Gastroesophageal sphincter (tissue), 4 donors: Measurements from ENCODE around the gene RETNLB. TPM values are rescaled to one million over a fixed set of nuclear protein-coding genes. Genes with fewer than 3 reads are reported as not detected.

Experiments used
- ATAC-seq: fragments of 150-250 bp; one replicate; pipeline ENCODE4 v1.9.1; 2016; ENCODE audit warnings: mild to moderate bottlenecking, moderate library complexity
- H3K27ac ChIP-seq, 4 donors: fragments of 200-600 bp; sonication (generic) in 3 of 4; 1 replicate in 3 of 4; 2 replicates in 1 of 4; pipeline ENCODE4 v1.5.1; 2016 to 2019
- H3K27me3 ChIP-seq: fragments of 200-600 bp; sonication (generic); one replicate; pipeline ENCODE4 v1.5.1; 2019
- H3K36me3 ChIP-seq, 2 donors: fragments of 200-600 bp; sonication (generic); one replicate each; pipeline ENCODE4 v1.5.1; 2019; ENCODE audit warnings: control low read depth in 1 of 2
- H3K4me1 ChIP-seq, 3 donors: fragments of 200-600 bp; sonication (generic); 1 replicate in 2 of 3; 2 replicates in 1 of 3; pipeline ENCODE4 v1.5.1; 2016 to 2019; ENCODE audit warnings: control low read depth in 2 of 3
- H3K4me3 ChIP-seq, 2 donors: fragments of 200-600 bp; sonication (generic); one replicate each; pipeline ENCODE4 v1.5.1; 2019; ENCODE audit warnings: mild to moderate bottlenecking in 1 of 2, moderate library complexity in 1 of 2
- H3K9me3 ChIP-seq, 3 donors: fragments of 200-600 bp; sonication (generic); one replicate each; pipeline ENCODE4 v1.5.1; 2017 to 2019; ENCODE audit warnings: control low read depth in 2 of 3
- CTCF ChIP-seq, 4 experiments: fragments of 200-600 bp in 2 of 4; fragments of 450-650 bp in 2 of 4; sonication (generic) in 1 of 4; IDR thresholded peaks; one replicate each; pipeline ENCODE4 v1.5.1; 2017 to 2019; ENCODE audit warnings: antibody characterized with exemption in 4 of 4, mild to moderate bottlenecking in 2 of 4, moderate library complexity in 2 of 4
- EP300 ChIP-seq: sonication (generic); formaldehyde crosslinking; IDR thresholded peaks from one replicate; pipeline ENCODE4 v1.6.1; 2017; ENCODE audit warnings: antibody characterized with exemption, mild to moderate bottlenecking
- POLR2A ChIP-seq, 2 donors: fragments of 450-650 bp; IDR thresholded peaks; one replicate each; pipeline ENCODE4 v1.6.1; 2017; ENCODE audit warnings: antibody characterized with exemption in 2 of 2, mild to moderate bottlenecking in 2 of 2, moderate library complexity in 1 of 2
- POLR2AphosphoS5 ChIP-seq: sonication (generic); formaldehyde crosslinking; IDR thresholded peaks from one replicate; pipeline ENCODE4 v1.6.1; 2017; ENCODE audit warnings: antibody characterized with exemption
- WGBS, 2 donors: methylation state at CpG; one replicate each; pipeline ENCODE4 v1.1.5; 2018; ENCODE audit warnings: low coverage in 1 of 2; 5-methylcytosine and 5-hydroxymethylcytosine counted together
- total RNA-seq, 4 donors: library from RNA; depleted of rRNA; stranded (reverse); fragments of >200 nt; gene quantifications; one replicate each; pipeline ENCODE4 v1.1.0, GENCODE V29; 2016

The RETNLB gene
- total RNA-seq, 4 donors from 2014 or later: not detected

- no peak overlapping the region for H3K4me3 ChIP-seq
- no peaks in the 10 kb centered on the region for H3K4me1 ChIP-seq
- no peak for ATAC-seq
- no peaks in the 10 kb centered on the region for H3K36me3 ChIP-seq
- no peak overlapping the region for H3K27ac ChIP-seq
- TF ChIP-seq POLR2AphosphoS5 (no peak), EP300 (no peak), POLR2A (IDR thresholded peaks at IDR 0.05) (no peak)
- 63 to 73% methylated on average over 3 of the region's 4 CpGs for WGBS, 2 donors
- H3K27me3 ChIP-seq: no peaks in the 10 kb centered on the region
- H3K9me3 ChIP-seq: no peaks in the 10 kb centered on the region
Measured at GRCh38 chr3:108724101-108724500, 33.1 kb downstream of the RETNLB start.

GRCh38 chr3:108722724-108723123 is 34.5 kb downstream of the RETNLB start:
- Histone ChIP-seq H3K27me3 (no peaks in the 10 kb centered on the region), H3K4me1 (no peaks in the 10 kb centered on the region), H3K4me3 (no peak overlapping the region), H3K27ac (no peak overlapping the region), H3K9me3 (no peaks in the 10 kb centered on the region), H3K36me3 (no peaks in the 10 kb centered on the region)
- no peak for ATAC-seq
- WGBS, 2 donors: 67% methylated on average over 1 of the region's 1 CpG; no CpG with 5 or more reads in 1 of the 2 donors
- no peak for TF ChIP-seq EP300
- TF ChIP-seq POLR2AphosphoS5: no peak
- no peak for TF ChIP-seq CTCF (IDR thresholded peaks at IDR 0.05)
- no peak for TF ChIP-seq POLR2A (IDR thresholded peaks at IDR 0.05)

- no peak overlapping the region for H3K27ac ChIP-seq
- TF ChIP-seq EP300 (no peak), CTCF (IDR thresholded peaks at IDR 0.05) (no peak), POLR2A (IDR thresholded peaks at IDR 0.05) (no peak), POLR2AphosphoS5 (no peak)
- H3K36me3 ChIP-seq: no peaks in the 10 kb centered on the region
- H3K4me3 ChIP-seq: no peak overlapping the region
- no peaks in the 10 kb centered on the region for H3K27me3 ChIP-seq
- no peaks in the 10 kb centered on the region for H3K9me3 ChIP-seq
- ATAC-seq: no peak
- H3K4me1 ChIP-seq: no peaks in the 10 kb centered on the region
- WGBS, 2 donors: 20 to 28% methylated on average over 2 of the region's 2 CpGs
Measured at GRCh38 chr3:108719178-108719806, 37.9 kb downstream of the RETNLB start.

GRCh38 chr3:108718454-108718853 is 38.8 kb downstream of the RETNLB start:
- 21 to 33% methylated on average over 1 to 2 of the region's 2 CpGs for WGBS, 2 donors
- ATAC-seq: no peak
- no peaks in the 10 kb centered on the region for H3K36me3 ChIP-seq

GRCh38 chr3:108713816-108714215 is 43.4 kb downstream of the RETNLB start:
- Histone ChIP-seq H3K4me1 (no peaks in the 10 kb centered on the region), H3K36me3 (no peaks in the 10 kb centered on the region), H3K27ac (no peak overlapping the region), H3K9me3 (no peaks in the 10 kb centered on the region), H3K4me3 (no peak overlapping the region), H3K27me3 (no peaks in the 10 kb centered on the region)
- WGBS, 2 donors: 61 to 90% methylated on average over 2 to 3 of the region's 3 CpGs
- no peak for ATAC-seq
- TF ChIP-seq CTCF (IDR thresholded peaks at IDR 0.05) (no peak), POLR2AphosphoS5 (no peak), EP300 (no peak), POLR2A (IDR thresholded peaks at IDR 0.05) (no peak)

More at GRCh38 chr3:108718454-108718853, 38.8 kb downstream of the RETNLB start:
- TF ChIP-seq POLR2AphosphoS5 (no peak), POLR2A (IDR thresholded peaks at IDR 0.05) (no peak), EP300 (no peak), CTCF (IDR thresholded peaks at IDR 0.05) (no peak)
- H3K9me3 ChIP-seq: no peaks in the 10 kb centered on the region
- no peak overlapping the region for H3K27ac ChIP-seq
- H3K27me3 ChIP-seq: no peaks in the 10 kb centered on the region
- H3K4me3 ChIP-seq: no peak overlapping the region
- no peaks in the 10 kb centered on the region for H3K4me1 ChIP-seq
